Stimulated activated CD8-positive, alpha-beta memory T cell treated with anti-CD3 and anti-CD28 coated beads, Interleukin-7, amount 100 ng/mL, for 4 hours (primary cell): ENCODE results near the gene IFNA1.
A peak's percentile ranks its signal among the peaks of the same experiment; 100 is the strongest.
"Not testable (repeated sequence)": the region's sequence is repeated elsewhere in the genome, so short reads cannot be mapped to it uniquely, and the experiment has no call there.

Source experiments
- DNase-seq, 2 donors: peaks; one replicate each; pipeline ENCODE4 v3.0.0-alpha.2; 2020; ENCODE audit warnings: low read depth in 2 of 2

IFNA1 gene

DNA sequence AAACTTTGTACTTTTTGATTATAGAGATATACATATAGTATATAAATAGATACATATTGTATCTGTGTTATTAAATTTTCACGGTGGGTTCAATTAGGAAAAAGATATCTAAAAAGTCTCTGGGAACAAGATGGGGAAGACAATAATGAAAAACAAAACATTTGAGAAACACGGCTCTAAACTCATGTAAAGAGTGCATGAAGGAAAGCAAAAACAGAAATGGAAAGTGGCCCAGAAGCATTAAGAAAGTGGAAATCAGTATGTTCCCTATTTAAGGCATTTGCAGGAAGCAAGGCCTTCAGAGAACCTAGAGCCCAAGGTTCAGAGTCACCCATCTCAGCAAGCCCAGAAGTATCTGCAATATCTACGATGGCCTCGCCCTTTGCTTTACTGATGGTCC, at the start of gene IFNA1:
IFNA1 (plus strand) TSS at position 301 of the 400 bp plus-strand sequence; CDS start at position 370, 69 bp downstream.
- no peak for DNase-seq

DNA sequence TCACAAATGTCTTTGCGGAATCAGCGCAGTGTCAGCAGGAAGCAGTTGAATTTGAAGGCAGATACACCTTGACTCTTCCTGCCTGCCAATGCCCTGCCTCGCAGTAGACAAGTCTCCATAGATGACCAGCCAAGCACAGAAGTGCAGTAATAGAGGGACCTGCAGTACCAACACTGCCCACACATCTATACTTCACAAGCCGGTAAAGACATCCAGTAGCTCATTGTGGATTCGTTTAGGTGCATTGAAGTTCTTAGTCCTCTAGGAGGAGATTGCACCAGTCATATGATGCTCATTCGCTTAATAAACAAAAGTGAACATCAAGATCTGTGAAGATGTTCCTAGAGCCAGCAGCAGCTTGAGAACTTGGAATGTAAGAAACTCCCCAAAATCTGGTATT, 48.0 kb upstream of the IFNA1 start:
- no peak for DNase-seq

- peak; percentile 25 to 37 for DNase-seq
Measured at GRCh38 chr9:21395778-21396717, 44.2 kb upstream of the IFNA1 start.

- DNase-seq, result no peak
Measured at GRCh38 chr9:21398955-21399489, 41.2 kb upstream of the IFNA1 start.

- DNase-seq, result no peak
Measured at GRCh38 chr9:21399956-21400355, 40.3 kb upstream of the IFNA1 start.

DNA sequence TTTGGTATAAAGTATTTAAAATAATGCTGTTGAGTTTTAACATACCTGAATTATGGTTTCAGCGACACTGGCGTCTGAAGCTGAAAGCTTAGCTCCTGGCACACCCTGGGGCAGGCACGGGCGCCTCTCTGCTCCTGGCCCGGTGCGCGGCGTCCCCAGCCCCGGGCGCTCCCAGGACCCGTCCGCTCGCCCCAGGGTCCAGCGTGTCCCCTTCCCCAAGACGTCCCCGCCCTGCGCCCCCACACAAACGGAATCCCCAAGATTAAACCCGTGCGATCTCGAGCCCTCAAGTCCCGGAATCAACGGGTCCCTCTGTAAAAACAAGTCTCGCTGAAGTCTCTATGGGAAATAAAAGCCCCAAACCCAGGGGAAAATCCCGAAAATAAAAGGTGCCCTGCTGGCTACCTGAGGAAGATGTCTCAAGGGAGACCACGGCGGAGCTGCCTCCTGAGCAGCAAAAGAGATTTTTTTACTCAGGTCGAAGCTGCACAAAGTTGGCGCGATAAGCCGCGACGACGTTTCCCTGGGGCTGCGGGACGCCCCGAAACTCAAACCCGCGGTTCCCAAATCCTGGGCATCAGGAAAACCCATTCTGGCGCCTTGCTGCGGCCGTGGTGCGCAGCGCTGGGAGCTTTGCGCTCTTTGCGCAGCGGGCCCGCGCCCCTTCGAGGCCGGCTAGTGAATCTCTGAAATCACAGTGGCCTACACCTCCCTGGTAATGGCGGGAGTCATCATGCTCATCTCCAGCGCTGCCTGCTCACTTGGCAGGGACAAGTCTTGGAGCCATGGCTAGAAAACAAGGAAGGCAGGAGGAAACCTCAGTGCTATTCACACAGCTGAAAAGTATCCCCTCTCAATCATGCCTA, 37.6 kb upstream of the IFNA1 start:
- DNase-seq, result no peak

DNA sequence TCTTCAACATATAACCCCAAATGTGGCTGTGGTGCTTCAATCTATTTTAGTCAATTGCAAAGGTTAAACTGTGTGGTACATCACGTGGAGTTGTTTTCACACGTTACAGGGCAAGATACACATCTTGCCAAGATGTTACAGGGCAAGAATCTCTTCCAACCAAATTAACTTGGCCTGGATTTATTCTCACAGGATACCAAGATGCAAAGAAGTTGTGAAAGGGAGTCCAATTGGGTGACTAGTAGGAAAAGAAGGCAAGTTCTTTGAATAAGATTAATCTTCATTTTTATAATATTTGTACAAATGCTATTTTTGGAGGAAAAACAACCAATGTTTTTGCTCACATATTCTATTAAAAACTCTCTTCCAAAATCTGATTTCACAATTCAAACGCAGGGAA, 36.1 kb upstream of the IFNA1 start:
- DNase-seq, result no peak

DNA sequence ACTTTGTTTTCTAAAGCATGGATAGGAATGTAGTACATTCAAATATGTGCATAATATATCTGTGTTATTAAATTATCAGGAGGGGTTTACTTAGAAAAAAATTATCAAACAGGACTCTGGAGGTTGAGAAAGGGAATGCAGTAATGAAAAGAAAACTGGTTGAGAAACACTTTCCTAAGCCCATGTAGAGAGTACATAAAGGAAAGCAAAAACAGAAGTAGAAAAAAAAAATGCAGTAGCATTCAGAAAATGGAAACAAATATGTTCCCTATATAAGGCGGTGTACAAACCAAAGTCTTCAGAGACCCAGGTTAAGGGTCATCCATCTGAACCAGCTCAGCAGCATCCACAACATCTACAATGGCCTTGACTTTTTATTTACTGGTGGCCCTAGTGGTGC, 31.4 kb upstream of the IFNA1 start, which contains the start of gene IFNA8:
IFNA8 (plus strand) TSS at position 301 of the 400 bp plus-strand sequence; CDS start at position 361, 60 bp downstream.
- no peak for DNase-seq

DNA sequence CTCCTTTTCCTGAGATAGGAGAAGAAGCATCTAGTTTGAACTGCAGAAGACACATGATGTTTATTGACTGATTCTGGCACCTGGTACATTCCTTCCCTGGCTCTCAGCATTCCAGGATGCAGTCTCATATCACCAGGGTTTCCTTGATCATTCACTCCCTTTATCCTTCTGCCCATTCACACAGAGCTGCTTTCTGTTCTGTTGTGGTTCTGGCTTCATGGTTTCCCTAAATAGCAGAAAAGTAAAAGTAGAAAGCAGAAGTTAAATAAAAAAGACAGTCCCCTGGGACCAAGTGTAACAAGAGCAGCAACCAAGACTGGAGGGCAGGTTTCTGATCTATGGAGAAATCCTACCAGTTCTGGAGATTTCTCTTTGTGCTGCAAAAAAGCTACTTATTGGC, 28.1 kb upstream of the IFNA1 start:
- no peak for DNase-seq

DNA sequence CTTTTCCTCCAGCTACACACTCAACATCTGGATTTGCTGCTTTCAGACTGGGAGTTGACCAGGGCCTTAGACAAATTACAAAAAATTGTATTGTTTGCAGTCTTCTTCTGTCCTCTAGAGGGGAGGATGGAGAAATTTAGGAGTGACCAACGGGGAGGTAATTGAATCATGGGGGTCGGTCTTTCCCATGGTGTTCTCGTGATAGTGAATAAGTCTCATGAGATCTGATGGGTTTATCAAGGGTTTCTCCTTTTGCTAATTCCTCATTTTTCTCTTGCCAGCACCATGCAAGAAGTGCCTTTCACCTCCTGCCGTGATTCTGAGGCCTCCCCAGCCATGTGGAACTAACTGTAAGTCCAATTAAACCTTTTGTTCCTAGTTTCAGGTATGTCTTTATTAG, 27.1 kb upstream of the IFNA1 start:
- DNase-seq, result no peak

DNA sequence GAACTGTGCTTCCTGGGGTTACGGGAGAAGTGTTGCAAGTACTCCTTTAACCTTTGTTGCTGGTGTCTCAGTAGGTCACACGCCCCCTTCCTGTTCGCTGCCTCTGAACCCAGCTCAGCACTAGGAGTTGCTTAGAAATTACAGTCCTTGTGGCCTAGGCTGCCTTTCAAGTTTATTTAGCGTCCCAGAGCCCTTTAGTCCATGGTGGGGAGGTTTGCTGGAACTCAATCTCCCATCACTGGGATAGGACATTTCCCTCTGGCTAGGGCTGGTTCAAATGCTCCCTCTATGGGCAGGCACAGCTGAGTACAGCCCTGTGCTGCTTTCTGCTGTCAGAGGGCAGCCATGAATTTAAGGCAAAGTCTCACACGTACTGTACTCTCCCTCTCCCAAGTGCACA, 26.6 kb upstream of the IFNA1 start:
- DNase-seq, result no peak

- no peak for DNase-seq
Measured at GRCh38 chr9:21414220-21414940, 25.9 kb upstream of the IFNA1 start.

GRCh38 chr9:21415493-21416267, 24.6 kb upstream of the IFNA1 start:
- DNase-seq, result no peak

DNA sequence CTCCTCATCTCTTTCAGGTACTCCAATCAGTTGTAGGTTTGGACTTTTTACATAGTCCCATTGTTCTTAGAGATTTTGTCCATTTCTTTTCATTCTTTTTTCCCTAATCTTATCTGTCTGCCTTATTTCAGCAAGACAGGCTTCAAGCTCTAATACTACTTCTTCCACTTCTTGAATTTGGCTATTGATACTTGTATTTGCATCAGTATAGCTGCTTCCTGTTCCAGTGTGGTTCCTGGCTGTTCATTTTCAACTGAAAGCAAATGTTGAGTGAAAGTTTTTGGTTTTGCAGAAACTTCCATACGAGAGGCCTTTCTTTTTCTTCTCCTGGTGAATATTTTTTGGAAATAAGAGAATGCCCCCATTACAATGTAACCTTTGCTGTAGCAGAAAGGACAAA, 12.0 kb upstream of the IFNA1 start:
- no peak for DNase-seq

GRCh38 chr9:21429191-21429590, 11.0 kb upstream of the IFNA1 start:
- no peak for DNase-seq

- DNase-seq, result no peak
Measured at GRCh38 chr9:21432672-21433425, 7.4 kb upstream of the IFNA1 start.

DNA sequence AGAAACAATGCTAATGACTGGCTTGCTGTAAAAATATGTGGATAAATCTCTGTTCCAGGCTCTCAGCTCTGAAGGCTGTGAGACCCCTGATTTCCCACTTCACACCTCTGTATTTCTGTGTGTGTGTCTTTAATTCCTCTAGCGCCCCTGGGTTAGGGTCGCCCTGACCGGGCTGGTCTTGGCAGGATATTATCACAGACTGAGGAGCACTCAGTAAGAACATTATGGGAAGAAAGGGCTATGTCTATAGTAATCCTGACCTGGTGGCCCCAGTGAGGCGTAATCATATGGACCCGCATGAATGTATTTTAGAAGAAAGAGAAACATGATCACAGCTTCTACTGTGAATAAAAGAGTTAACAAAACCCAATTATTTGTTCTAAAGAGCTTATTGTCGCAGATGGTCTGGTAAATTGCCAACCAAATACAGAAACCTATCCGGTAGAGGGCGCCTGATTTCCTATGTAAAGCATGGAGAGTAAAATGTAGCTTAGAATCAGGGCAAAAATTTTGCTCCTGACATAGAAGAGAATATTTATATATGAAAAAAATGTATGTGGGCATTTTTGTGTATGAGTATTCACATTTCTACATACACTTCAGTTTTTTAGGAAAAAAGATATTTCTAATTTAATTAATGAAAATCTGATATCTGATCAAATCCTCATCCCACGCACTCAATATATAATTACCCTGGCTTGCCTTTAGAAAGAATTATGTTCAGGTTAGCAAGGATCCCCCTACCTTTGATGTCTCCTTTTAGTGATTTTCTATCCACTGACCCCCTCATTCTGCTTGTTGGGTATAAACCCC, 5.8 kb upstream of the IFNA1 start:
- DNase-seq, result no peak

DNA sequence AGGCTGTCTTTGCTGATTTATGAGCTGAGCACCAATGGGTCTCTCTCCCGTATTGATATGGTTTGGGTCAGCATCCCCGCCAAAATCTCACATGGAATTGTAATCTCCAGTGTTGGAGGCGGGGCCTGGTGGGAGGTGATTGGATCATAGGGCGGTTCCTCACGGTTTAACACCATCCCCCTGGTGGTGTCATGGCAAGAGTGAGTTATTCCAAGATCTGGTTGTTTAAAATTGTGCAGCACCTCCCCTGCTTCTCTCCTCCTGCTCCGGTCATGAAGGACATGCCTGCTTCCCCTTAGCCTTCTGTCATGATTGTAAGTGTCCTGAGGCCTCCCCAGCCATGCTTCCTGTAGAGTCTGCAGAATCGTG, 5.2 kb upstream of the IFNA1 start:
- not testable (repeated sequence) for DNase-seq
